Middle frontal gyrus (tissue), 1 donor: Measurements from ENCODE around the gene KPNA4.

Source experiments
- DNase-seq: peaks from one replicate; pipeline ENCODE4 v3.0.0-alpha.2; 2015; ENCODE audit warnings: low spot score; ENCODE audit errors: extremely low spot score

KPNA4 gene

GRCh38 chr3:160498202-160498601 is 67.2 kb downstream of the KPNA4 start:
- DNase-seq: no peak

- no peak for DNase-seq
These were observed 75.2 kb downstream of the KPNA4 start for GRCh38 chr3:160490166-160490565.

- DNase-seq: peak; percentile 39
These were observed 78.9 kb downstream of the KPNA4 start for GRCh38 chr3:160486459-160486869.

GRCh38 chr3:160482796-160483195 is 82.6 kb downstream of the KPNA4 start:
- no peak for DNase-seq

GRCh38 chr3:160481856-160482255 is 83.5 kb downstream of the KPNA4 start:
- DNase-seq: no peak

GRCh38 chr3:160480931-160481330 is 84.4 kb downstream of the KPNA4 start:
- DNase-seq: no peak

GRCh38 chr3:160479376-160479775 is 86.0 kb downstream of the KPNA4 start:
- no peak for DNase-seq

- DNase-seq: no peak
These were observed 87.0 kb downstream of the KPNA4 start for GRCh38 chr3:160478338-160478737.

- no peak for DNase-seq
These were observed 87.6 kb downstream of the KPNA4 start for GRCh38 chr3:160477750-160478149.

GRCh38 chr3:160475884-160476283 is 89.5 kb downstream of the KPNA4 start:
- no peak for DNase-seq

- no peak for DNase-seq
These were observed 90.2 kb downstream of the KPNA4 start for GRCh38 chr3:160475153-160475552.

- no peak for DNase-seq
These were observed 90.9 kb downstream of the KPNA4 start for GRCh38 chr3:160474416-160474838.

GRCh38 chr3:160473978-160474377 is 91.4 kb downstream of the KPNA4 start:
- no peak for DNase-seq

GRCh38 chr3:160473221-160473620 is 92.2 kb downstream of the KPNA4 start:
- no peak for DNase-seq

GRCh38 chr3:160472344-160472743 is 93.0 kb downstream of the KPNA4 start:
- no peak for DNase-seq

- no peak for DNase-seq
These were observed 93.5 kb downstream of the KPNA4 start for GRCh38 chr3:160471892-160472291.

GRCh38 chr3:160470181-160470580 is 95.2 kb downstream of the KPNA4 start:
- DNase-seq: no peak

GRCh38 chr3:160464971-160465370 is 100.4 kb downstream of the KPNA4 start:
- no peak for DNase-seq

- DNase-seq: peak; percentile 82
These were observed 101.0 kb downstream of the KPNA4 start for GRCh38 chr3:160464321-160464720.

GRCh38 chr3:160460033-160460432 is 105.3 kb downstream of the KPNA4 start:
- no peak for DNase-seq

- no peak for DNase-seq
These were observed 105.9 kb downstream of the KPNA4 start for GRCh38 chr3:160459450-160459970.

- DNase-seq: no peak
These were observed 107.2 kb downstream of the KPNA4 start for GRCh38 chr3:160458151-160458550.

GRCh38 chr3:160455846-160456245 is 109.5 kb downstream of the KPNA4 start:
- DNase-seq: no peak

GRCh38 chr3:160454995-160455394 is 110.4 kb downstream of the KPNA4 start:
- no peak for DNase-seq
